Germinal center (tissue), 1 donor: Measurements from ENCODE around the gene BCAP29.

ENCODE experiments used
- DNase-seq: peaks from one replicate; pipeline ENCODE4 v3.0.0; 2012; ENCODE audit warnings: mixed read lengths, low spot score

BCAP29 gene

DNA sequence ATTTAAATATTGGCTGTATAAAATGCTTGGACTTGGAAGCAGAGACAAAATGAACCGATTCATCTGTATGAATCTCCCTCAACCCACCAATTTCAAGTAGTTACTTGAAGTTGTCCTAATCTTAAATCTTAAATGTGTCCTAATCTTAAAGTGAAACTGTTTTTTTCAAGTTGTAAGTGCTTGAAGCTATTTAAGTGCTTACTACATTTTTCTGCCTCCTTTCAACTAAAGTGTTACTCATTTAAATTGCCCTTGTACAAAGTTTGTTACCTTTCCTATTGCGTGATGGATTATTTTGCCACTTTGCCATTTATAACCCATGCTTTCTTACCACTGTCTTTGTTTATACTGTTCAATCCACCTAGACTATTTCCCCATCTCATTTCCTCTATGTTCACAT is 2.8 kb downstream of the BCAP29 start:
- DNase-seq: no peak

DNA sequence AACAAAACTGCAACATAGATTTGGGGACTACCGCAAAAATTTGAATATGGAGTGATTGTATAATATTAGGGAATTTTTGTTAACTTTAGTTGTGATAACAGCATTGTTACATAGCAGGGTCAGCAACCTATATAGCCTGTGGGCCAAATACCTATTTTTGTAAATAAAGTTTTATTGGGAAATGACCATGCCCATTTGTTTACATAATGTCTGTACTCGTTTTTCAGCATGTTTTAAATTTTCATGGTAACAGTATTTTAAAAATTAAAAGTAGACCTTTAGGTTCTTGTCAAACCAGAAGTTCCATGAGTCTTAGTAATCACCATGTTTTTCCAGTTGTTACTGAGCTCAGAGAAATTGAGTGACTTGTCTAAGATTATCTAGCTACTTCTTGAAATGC is 4.7 kb downstream of the BCAP29 start:
- DNase-seq: no peak

DNA sequence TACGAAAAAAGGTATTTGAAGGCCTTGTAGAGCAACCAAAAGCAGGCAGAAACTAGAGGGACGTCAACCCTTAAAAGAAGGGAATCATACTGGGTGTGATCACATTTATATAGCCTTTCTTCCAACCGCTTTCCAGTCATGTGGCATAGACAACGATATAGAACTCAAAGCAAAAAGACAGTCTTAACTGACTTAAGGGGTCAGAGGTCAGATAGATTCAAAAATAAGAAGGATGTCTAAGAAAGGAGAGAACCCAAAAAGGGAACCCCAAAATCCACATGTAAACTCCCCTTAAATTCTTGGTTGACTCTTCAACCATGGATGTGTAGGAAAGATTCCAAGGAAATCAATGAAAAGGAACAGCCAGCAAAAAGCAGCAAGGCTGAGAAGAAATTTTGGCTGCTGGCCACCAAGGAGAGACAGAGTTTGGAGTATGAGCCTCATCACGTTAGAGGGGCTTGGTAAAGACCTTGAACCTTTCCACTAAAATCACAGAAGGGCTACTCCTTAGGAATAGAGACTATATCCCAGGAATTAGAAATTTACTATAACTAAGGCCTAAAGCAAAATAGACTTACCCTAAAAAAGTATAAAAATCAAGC is 8.6 kb downstream of the BCAP29 start:
- no peak for DNase-seq

DNA sequence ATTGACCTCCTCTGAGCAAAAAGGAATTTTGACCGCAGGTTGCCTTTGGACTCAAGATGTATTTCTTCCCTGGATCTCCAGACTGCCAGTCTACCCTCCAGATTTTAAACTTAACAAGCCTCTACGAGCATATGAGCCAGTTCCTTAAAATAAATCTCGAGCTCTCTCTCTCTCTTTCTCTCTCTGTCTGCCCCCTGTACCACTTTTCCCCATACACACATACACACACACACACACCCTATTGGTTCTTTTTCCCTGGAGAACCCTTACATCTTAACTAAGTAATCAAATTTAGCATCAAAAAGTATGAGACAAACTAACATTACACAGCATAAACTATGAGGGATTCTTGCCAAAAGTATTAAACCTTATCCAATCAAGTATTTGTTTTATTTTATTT is 11.4 kb downstream of the BCAP29 start:
- no peak for DNase-seq

DNA sequence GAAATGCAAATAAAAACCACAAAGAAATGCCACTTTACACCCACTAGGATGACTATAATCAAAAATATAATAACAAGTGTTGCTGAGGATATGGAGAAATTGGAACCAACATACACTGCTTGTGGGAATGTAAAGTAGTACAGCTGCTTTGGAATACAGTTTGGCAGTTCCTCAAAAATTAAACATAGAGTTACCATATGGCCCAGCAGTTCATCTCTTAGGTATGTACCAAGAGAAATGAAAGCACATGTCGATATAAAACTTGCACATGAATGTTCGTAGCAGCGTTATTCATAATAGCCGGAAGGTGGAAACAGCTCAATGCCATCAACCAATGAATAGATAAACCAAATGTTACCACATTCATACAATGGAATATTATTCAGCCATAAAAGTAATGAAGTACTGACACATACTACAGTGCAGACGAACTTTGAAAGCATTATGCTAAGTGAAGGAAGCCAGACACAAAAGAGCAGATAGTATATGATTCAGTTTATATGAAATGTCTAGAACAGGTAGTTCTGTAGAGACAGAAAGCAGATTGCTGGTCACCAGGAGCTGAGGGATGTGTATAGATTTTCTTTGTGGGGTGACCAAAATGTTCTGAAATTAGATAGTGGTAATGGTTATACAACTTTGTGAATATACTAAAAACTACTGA is 12.4 kb downstream of the BCAP29 start:
- no peak for DNase-seq

DNA sequence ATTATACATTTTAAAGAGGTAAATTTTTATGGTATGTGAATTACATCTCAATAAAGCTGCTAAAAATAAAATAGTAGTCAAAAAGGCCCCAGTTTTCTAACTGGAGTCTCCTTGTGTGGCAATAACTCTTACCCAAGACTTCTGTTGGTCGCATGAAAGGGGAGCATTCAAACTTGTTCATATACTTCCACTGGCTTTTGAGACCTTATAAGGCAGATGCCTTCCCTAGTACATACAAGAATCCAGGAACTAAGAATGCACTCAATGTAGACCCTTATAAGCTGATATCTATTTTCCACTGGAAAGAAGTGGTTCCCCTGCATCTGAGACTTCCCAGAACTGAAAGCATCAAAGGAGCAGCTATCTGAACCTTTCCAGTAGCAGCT is 13.0 kb downstream of the BCAP29 start:
- no peak for DNase-seq

DNA sequence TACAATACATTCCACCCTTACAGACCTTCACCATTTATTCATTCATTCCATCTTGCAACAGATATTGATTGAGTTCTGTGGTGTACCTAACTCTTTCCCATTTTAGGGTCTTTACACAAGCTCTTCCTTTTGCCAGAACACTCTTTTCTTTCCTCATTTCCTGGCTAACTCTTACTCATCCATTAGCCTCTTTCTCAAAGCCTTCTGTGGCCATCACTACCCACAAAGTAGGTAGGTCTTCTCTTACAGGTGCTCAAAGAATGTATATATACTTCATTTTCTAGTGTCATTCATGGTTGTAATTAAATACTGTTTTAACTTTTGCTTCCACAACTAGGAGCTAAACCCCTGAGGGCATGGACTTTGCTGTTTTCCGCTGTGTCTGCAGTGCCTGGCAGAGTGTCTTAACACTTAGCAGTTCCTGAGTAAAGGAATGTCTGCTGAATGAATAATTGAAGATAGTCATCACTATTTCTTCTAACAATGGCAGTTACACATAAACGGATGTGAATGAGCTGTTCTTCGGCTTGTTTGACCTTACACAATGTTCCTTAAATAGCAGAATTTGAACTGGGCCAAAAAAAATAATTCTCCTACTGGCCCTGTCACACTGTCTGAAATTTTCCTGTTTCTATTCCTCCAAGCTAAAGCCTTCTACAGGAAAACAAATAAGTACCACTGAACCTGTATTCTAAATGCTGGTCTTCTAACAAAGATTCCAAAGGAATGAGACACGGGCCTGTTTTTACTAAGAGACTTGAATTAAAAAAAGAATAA is 15.1 kb downstream of the BCAP29 start:
- no peak for DNase-seq

DNA sequence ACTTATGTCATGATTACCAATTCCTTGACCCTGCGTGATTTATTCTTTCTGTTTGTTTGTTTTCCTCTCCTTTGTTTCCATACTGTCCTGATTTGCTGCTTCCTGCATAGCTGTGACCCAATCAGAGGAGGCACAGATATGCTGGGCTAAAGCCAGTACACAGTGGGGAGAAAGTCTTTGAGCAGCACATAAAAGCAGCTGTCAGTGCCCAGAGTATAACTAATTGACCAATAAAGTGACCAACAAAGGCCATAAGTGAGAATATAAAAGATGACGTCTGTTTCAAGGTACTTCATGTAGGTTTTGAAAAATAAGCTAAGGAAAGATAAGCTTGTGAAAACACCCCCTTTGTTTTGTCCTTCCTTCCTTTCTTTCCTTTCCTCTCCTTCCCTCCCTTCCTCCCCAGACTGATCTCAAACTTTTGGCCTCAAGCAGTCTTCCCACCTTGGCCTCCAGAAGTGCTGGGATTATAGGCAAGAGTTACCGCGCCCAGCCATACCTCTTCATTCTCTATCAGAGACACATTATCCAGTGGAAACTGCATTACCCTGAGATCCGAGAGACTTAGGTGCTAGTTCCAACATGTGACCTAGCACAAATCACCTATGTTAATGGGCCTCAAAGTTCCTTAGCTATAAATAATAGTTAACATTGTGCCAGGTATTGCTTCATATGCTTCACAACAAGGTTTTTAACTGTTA is 17.0 kb downstream of the BCAP29 start:
- no peak for DNase-seq

DNA sequence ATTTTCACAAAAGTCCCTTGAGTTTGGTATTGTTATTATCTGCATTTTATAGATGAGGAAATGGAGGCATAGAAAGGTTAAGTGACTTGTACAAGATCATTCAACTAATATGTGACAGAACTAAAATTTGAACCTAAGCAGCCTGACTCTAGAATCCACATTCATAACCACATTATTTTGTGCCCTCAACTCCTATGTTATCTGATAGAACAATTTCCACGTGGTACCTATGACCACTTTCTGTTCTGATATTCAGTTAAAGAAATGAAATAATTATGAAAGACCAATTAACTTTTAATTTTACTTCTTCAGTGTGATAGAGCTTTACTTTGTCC is 17.5 kb downstream of the BCAP29 start:
- DNase-seq: no peak

DNA sequence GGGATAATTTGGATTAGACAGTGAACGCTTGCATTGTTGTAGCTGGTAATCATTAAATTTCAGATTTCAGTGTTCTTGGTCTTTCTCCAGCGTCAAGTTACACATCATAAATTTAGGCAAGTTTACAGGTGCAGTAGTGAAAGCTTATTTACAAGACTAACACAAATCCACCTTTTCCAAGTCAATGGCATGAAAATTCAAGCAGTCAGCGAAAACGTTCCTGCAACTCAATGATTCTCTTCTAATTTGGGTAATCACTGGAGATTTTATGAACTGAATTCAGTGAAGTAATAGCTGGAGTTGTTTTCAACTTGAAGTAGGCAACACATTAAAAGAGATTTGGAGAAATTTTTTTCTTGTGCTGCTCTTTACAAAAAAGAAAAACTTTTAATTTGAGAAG is 17.9 kb downstream of the BCAP29 start:
- no peak for DNase-seq

DNA sequence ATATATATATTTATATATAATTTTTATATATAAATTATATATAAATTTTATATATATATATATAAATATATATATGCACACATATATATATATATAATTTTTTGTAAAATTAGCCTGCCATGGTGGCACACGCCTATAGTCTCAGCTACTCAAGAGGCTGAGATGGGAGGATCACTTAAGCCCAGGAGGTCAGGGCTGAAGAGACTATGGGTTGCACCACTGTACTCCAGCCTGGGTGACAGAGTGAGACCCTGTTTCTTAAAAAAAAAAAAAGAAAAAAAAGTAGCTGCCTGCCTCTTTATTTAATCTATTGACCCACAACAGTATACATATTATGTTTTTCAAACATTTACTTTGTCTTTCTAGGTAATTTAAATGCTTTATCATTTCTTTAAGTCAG is 19.2 kb downstream of the BCAP29 start:
- DNase-seq: no peak

DNA sequence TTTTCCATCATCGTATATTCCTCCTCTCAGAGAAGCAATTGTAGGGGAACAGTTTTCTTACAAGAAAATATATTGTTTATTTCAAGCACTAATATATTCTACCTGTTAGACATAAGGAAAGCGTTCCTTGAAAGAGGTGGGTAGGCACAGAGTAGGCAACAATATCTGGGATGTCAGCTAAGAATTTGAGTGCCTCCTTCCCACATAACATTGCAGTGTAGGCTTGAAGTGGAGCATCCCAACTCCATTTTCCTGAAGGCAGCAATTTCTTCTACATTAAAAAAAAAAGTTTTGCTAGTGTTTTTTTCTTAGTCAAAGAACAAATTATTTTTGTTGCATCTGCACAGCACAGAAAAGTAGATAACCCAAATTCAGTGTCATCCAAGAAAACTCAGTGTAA is 20.8 kb downstream of the BCAP29 start:
- no peak for DNase-seq

DNA sequence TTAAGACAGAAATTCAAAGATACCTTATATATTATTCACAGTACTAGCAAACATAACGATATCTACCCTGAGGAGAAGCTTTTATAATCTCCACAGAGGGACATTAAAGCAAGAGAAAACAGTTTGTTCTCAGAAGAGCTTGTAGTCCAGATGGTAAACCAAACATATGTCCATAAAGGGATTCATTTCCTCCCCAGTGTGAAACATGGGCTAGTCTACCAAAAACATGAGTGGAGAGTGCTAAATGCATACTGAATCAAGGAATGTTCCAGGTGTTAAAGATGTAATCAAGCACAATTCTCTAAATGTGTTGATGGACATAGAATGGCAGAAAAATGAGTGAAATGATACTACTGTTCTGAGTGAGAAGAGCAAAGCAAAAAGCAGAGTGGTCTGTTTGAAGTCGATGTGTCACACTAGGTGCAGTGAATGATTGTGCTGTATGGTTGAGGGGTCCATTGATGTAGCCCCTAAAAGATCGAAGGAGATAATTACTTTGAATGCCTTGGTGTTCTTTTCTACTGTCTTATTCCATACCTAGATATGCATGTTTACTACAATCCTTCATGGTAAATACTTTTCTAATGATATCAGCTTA is 25.3 kb downstream of the BCAP29 start:
- no peak for DNase-seq

DNA sequence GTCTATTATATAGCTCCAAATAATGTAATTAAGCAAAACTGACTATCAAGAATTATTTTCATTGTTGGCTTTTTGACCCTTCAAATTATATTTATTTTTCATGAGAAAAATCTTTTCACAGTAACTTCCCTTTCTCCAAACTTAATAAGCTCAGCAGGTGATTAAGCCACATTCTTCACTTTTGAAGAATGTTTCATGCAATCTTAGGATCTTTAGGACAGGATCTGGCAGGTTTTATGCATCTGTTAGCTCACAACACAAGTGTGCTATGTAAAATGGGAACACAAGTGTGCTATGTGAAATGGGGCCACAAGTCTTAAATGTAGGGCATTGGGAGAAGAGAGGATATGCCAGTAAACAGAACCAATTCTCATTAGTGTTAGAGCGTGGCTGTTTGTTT is 26.3 kb downstream of the BCAP29 start:
- no peak for DNase-seq

DNA sequence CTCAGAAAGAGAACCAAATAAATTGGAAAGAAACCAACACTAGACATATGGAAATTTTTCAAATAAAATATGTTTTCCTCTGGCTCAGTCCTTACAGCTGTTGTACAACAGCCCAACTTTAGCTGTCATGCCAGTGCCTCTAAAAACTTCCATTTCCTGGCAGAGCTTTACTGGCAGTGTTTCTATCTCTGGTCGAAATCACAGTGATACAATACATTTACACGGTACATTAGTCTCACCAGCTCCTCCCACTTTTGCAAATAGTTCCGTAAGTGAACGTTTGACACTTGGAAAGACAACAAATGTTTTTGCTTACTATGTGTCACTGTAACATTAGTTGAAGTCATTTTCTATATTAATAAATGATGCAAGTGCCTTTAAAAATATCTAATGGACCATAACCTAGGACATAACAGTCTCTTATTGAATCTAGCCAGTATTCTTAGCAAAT is 29.8 kb downstream of the BCAP29 start:
- DNase-seq: no peak

DNA sequence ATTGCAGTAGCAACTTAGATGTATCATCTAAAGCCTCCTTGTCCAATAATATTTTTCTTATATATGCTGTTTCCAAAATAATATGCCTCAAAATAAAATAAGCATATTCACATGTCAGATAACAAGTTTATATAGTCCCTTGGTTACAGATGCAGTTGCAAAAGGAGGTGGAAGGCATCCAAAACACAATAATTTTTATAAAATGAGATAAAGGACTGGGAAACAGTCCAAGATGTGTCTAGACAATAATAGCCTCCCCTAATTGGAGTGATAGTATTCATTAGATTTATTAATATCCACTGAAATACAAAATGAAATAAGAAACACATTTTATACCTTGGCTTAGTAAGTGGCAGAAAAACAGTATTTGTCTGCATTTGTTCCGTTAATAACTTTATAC is 30.3 kb downstream of the BCAP29 start:
- no peak for DNase-seq

DNA sequence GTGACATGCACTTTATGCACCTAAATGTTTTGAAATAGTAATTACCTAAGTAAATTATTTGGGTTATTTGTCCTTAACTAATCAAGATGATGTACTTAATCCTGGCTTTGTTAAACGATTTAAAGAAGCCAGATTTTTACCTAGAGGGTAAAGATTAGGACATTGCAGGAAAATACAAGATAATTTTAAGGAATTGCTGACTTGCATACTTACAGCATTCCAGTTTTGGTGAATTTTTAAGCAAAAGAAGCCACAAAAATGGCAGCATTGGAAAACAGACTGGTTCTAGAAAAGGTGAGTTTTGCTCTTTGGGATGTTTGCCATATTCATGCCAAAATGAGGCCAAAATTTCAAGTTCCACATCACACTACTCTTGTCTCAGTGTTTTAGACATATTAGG is 33.4 kb downstream of the BCAP29 start:
- no peak for DNase-seq

DNA sequence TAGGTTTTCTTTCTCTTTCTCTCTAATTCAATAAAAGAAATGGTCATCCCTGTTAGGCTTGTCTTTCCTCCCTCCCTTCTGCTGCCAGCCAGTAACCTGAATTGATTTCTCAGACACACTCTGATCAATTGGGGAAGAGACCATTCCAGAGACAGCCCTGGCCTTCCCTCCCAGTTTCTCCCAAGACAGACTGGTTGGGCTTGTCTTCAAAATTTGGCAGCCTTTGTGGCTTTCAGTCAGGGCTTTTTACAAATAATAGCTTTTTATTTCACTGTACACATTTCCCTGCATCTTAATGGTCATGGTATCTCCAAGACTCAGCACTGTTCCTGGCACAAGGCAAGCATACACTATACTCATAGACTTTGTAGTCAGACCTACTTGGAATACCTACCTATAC is 33.9 kb downstream of the BCAP29 start:
- DNase-seq: no peak

DNA sequence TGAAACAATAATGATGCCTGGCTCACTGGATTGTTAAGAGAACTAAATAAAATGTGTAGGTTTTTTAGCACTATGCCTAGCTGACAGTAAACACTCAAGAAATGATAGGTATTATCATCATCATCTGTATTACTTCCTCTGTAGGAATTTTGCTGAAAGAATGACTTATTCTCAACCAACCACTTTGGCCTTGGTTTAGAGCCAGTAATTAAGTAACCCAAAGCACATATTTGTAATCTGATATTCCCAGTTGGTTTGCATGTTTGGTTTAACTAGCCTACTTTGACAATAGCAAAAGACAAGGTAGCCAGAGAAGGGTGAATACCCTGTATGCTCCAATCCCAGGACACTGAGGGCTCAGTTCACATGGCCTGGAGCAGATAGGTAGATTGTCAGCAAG is 34.4 kb downstream of the BCAP29 start:
- DNase-seq: no peak

DNA sequence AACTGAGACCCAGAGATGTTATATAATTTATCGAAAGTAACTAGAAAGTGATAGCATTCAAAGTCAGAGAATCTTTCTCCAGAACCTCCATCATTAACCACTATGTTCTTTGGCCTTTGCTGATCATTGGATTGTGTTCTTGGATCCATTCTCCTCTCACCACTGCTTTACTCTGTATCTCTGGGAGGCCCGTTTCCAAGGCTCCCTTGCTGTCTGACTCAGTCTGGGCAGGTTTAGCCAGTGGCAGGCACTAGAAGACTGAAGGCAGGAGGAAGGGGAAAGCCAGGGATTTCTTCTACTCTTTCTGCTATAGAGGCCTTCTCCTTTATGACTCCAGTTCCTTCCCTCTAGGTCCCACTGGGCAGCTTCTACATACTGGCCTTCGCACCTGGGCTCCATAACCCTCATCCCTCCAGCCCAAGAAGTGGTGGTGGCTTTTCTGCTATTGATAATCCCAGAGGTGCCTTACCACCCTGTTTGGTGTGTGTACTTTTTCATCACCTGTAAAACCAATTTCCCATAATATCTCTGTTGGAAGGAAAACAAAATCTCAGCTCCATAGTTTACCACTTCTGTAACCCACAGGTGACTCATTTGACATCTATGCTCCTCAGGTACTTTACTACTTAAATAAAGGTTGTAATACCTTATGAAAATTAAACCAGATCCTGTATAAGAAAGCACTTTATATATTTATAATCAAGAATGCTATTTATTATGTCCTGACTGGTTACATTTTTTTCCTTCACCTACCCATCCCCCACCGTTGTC is 36.0 kb downstream of the BCAP29 start:
- no peak for DNase-seq

DNA sequence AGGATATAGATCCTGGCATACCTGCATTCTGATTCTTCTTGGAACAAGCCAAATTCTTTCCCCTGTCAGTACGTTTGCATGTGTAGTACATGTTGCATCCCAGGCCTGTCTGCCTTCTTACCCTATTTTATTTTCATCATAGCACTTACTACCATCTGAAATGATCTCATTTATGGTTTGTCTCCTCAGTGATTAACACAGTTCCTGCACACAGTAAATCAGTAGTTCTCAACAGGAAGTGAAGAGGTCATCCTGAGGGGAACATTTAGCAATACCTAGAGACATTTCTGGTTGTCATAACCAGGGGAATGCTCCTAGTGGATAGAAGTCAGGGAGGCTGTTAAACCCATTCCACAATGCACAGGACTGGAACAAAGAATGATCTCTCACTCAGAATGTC is 42.4 kb downstream of the BCAP29 start:
- DNase-seq: no peak

DNA sequence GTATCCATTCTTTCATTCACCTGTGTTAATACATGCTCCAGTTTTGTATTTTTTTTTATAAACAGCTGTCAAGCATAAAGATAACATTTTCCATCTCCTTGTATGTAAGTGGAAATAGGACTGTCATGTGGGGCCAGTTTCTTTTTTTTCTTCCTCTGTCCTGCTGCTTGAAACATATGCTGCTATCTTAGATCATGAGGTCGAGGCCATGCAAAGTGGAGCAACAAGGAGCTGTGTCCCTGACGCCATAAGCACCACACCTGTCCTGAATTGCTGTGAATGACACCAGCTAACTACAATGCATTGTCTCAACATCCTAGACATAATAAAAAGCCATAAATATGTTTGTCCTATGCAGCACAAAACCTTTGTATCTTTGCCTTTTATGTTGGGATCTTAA is 42.8 kb downstream of the BCAP29 start:
- DNase-seq: no peak
